Coronary artery (tissue), 2 donors: ENCODE results near the gene FAM118B.

Experiments
- DNase-seq: peaks from one replicate; pipeline ENCODE4 v3.0.0-alpha.2; 2017; ENCODE audit warnings: low spot score
- H3K27ac ChIP-seq, 2 donors: fragments of 200-600 bp; sonication (generic); one replicate each; pipeline ENCODE4 v1.5.1; 2016 to 2019
- H3K4me3 ChIP-seq: fragments of 200-600 bp; sonication (generic); 2 replicates; pipeline ENCODE4 v1.5.1; 2016; ENCODE audit warnings: mild to moderate bottlenecking, moderate library complexity
- TF ChIP-seq, protein P1 (sequence below): fragments of 200-600 bp; sonication (generic); IDR thresholded peaks from one replicate; pipeline ENCODE4 v1.5.1; 2019; ENCODE audit warnings: antibody characterized with exemption

FAM118B gene

DNA sequence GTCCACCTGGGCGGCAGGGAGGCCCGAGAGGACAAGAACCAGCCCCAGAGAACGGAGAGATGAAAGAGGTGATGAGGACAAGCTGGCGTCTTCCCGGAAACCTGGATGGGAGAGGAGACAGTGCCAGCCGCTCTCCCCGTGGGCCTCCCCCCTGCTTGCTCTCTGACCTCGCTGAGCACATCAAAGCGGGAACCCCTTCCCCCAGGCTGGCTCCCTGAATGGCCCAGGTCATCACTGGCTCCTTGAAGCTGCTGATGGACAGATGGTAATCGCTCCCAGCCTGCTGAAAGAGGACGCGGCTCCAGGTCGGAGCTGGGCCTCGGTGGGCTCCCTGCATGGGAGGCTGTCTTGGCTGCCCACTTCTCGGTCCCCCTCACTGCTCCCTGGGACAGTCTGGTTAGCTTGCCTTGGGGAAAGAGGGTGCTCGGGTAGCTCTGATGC is 18.5 kb upstream of the FAM118B start:
- no peak overlapping the region for H3K27ac ChIP-seq
- DNase-seq, result no peak
- no peak overlapping the region for H3K4me3 ChIP-seq
- TF ChIP-seq, protein P1, sequence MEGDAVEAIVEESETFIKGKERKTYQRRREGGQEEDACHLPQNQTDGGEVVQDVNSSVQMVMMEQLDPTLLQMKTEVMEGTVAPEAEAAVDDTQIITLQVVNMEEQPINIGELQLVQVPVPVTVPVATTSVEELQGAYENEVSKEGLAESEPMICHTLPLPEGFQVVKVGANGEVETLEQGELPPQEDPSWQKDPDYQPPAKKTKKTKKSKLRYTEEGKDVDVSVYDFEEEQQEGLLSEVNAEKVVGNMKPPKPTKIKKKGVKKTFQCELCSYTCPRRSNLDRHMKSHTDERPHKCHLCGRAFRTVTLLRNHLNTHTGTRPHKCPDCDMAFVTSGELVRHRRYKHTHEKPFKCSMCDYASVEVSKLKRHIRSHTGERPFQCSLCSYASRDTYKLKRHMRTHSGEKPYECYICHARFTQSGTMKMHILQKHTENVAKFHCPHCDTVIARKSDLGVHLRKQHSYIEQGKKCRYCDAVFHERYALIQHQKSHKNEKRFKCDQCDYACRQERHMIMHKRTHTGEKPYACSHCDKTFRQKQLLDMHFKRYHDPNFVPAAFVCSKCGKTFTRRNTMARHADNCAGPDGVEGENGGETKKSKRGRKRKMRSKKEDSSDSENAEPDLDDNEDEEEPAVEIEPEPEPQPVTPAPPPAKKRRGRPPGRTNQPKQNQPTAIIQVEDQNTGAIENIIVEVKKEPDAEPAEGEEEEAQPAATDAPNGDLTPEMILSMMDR, result no peak

DNA sequence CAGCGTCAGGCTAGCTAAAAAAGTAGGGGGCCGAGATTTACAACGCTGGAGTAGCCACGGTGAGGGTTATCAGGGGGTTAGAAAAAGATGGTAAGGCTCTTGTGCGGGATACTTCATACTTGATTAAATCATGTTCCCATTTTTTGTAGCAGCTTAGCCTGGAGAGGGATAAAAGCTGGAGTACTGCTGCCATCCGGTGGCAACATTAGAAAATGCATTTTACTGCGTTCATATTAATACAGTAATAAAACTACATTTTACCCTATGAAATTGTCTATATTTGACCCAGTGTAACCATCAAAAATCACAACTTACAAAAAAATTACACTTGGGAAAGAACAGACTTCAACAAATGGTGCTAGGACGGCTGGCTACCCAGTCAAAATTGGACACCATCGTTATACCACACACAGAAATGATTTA is 17.4 kb upstream of the FAM118B start:
- DNase-seq, result no peak
- TF ChIP-seq, protein P1, result peak; percentile 62
- H3K27ac ChIP-seq, result no peak overlapping the region
- no peak overlapping the region for H3K4me3 ChIP-seq

DNA sequence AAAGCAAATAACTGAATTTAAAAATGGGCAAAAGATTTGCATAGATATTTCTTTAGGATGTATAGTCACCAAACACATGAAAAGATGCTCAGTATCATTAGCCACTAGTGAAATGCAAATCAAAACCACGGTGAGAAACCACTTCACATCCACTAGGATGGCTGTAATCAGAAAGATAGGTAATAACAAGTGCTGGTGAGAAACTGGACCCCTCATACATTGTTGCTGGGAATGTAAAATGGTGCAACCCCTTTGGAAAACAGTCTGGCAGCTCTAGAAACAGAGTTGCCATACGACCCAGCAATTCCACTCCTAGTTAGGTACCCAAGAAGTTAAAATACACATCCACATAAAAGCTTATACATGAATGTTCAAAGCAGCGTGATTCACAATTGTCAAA is 16.5 kb upstream of the FAM118B start:
- DNase-seq, result no peak
- TF ChIP-seq, protein P1, result no peak
- H3K4me3 ChIP-seq, result no peak overlapping the region
- no peak overlapping the region for H3K27ac ChIP-seq

GRCh38 chr11:126197277-126197939 is 14.2 kb upstream of the FAM118B start:
- Histone ChIP-seq H3K27ac (no peak overlapping the region), H3K4me3 (no peak overlapping the region)
- no peak for DNase-seq
- TF ChIP-seq, protein P1, result no peak

- TF ChIP-seq, protein P1, result no peak
- DNase-seq, result no peak
- no peak overlapping the region for H3K27ac ChIP-seq
- no peak overlapping the region for H3K4me3 ChIP-seq
These were observed 12.9 kb upstream of the FAM118B start for GRCh38 chr11:126198648-126199047.

GRCh38 chr11:126202646-126203359 is 8.8 kb upstream of the FAM118B start:
- no peak for DNase-seq
- Histone ChIP-seq H3K27ac (no peak overlapping the region), H3K4me3 (no peak overlapping the region)
- TF ChIP-seq, protein P1, result no peak

GRCh38 chr11:126205359-126205758 is 6.2 kb upstream of the FAM118B start:
- no peak for DNase-seq
- no peak overlapping the region for H3K4me3 ChIP-seq
- no peak overlapping the region for H3K27ac ChIP-seq
- TF ChIP-seq, protein P1, result no peak
